ENCODE measurements around the gene FLYWCH1. TPM values are rescaled to one million over a fixed set of nuclear protein-coding genes. Genes with fewer than 3 reads are reported as not detected.

Gene FLYWCH1
- total RNA-seq (2022; extraction: Qiagen RNA extraction; ENCODE audit: low read depth) = 15.9 to 31.8 TPM (median 26.8 TPM) in 5 replicates

GRCh38 chr16:2911638-2912329 lies at the start of gene FLYWCH1:
TSS of gene FLYWCH1 (plus strand) at chr16:2911931. CDS start at chr16:2929686, 17,755 bp downstream.

GRCh38 chr16:2882650-2883457 lies 28.9 kb upstream of the FLYWCH1 start, which contains the start of gene FLYWCH2:
TSS of gene FLYWCH2 (plus strand) at chr16:2883215. CDS start at chr16:2896450, 13,235 bp downstream.

GRCh38 chr16:2963723-2964474 lies 52.2 kb downstream of the FLYWCH1 start, which contains the start of gene KREMEN2:
TSS of gene KREMEN2 (plus strand) at chr16:2964275. CDS start at chr16:2964521, 246 bp downstream.

GRCh38 chr16:2968738-2969544 lies 57.2 kb downstream of the FLYWCH1 start, which contains the start of gene PAQR4:
TSS of gene PAQR4 (plus strand) at chr16:2969348. CDS start at chr16:2969675, 327 bp downstream.

GRCh38 chr16:2980227-2981176 lies 68.8 kb downstream of the FLYWCH1 start, which contains the start of gene PKMYT1:
TSS of gene PKMYT1 (minus strand) at chr16:2980446. CDS start at chr16:2979657, 789 bp downstream.

Other genes with a start within 250 kb of the FLYWCH1 start
- gene KCTD5, start 229.4 kb upstream of the FLYWCH1 start, total RNA-seq (2022; extraction: Qiagen RNA extraction; ENCODE audit: low read depth) = 31.5 to 44.6 TPM (median 42.6 TPM) in 5 replicates
- 1.0 to 2.2 TPM (median 1.8 TPM) in 5 replicates for gene PRSS27, start 191.7 kb upstream of the FLYWCH1 start, total RNA-seq (2022; extraction: Qiagen RNA extraction; ENCODE audit: low read depth)
- 263 to 471 TPM (median 435 TPM) in 5 replicates for gene SRRM2, start 159.3 kb upstream of the FLYWCH1 start, total RNA-seq (2022; extraction: Qiagen RNA extraction; ENCODE audit: low read depth)
- gene ELOB, start 134.7 kb upstream of the FLYWCH1 start, total RNA-seq (2022; extraction: Qiagen RNA extraction; ENCODE audit: low read depth) = 390 to 513 TPM (median 475 TPM) in 5 replicates
- gene PRSS33, start 124.4 kb upstream of the FLYWCH1 start, total RNA-seq (2022; extraction: Qiagen RNA extraction; ENCODE audit: low read depth) = not detected in 5 replicates
- gene PRSS41, start 113.5 kb upstream of the FLYWCH1 start, total RNA-seq (2022; extraction: Qiagen RNA extraction; ENCODE audit: low read depth) = not detected in 5 replicates
- gene PRSS21, start 94.7 kb upstream of the FLYWCH1 start, total RNA-seq (2022; extraction: Qiagen RNA extraction; ENCODE audit: low read depth) = not detected in 5 replicates
- gene ZG16B, start 81.6 kb upstream of the FLYWCH1 start, total RNA-seq (2022; extraction: Qiagen RNA extraction; ENCODE audit: low read depth) = 0.54 to 1.1 TPM (median 1.0 TPM) in 5 replicates
- gene PRSS22, start 53.8 kb upstream of the FLYWCH1 start, total RNA-seq (2022; extraction: Qiagen RNA extraction; ENCODE audit: low read depth) = 1.0 to 2.5 TPM (median 1.6 TPM) in 5 replicates
- 34.4 to 57.2 TPM (median 48.8 TPM) in 5 replicates for gene FLYWCH2, start 28.7 kb upstream of the FLYWCH1 start, total RNA-seq (2022; extraction: Qiagen RNA extraction; ENCODE audit: low read depth)
- 0.85 to 3.2 TPM (median 2.4 TPM) in 5 replicates for gene KREMEN2, start 52.3 kb downstream of the FLYWCH1 start, total RNA-seq (2022; extraction: Qiagen RNA extraction; ENCODE audit: low read depth)
- gene PAQR4, start 57.4 kb downstream of the FLYWCH1 start, total RNA-seq (2022; extraction: Qiagen RNA extraction; ENCODE audit: low read depth) = 25.4 to 46.5 TPM (median 45.2 TPM) in 5 replicates
- gene PKMYT1, start 68.5 kb downstream of the FLYWCH1 start, total RNA-seq (2022; extraction: Qiagen RNA extraction; ENCODE audit: low read depth) = 44.4 to 98.5 TPM (median 91.4 TPM) in 5 replicates
- 0.21 to 0.48 TPM (median 0.38 TPM) in 5 replicates for gene CLDN9, start 101.0 kb downstream of the FLYWCH1 start, total RNA-seq (2022; extraction: Qiagen RNA extraction; ENCODE audit: low read depth)
- 0.20 to 0.56 TPM (median 0.41 TPM) in 4 of 5 replicates, not detected in the other for gene CLDN6, start 106.3 kb downstream of the FLYWCH1 start, total RNA-seq (2022; extraction: Qiagen RNA extraction; ENCODE audit: low read depth)
- gene TNFRSF12A, start 108.4 kb downstream of the FLYWCH1 start, total RNA-seq (2022; extraction: Qiagen RNA extraction; ENCODE audit: low read depth) = 357 to 594 TPM (median 560 TPM) in 5 replicates
- gene HCFC1R1, start 112.0 kb downstream of the FLYWCH1 start, total RNA-seq (2022; extraction: Qiagen RNA extraction; ENCODE audit: low read depth) = 176 to 257 TPM (median 227 TPM) in 5 replicates
- gene THOC6, start 112.1 kb downstream of the FLYWCH1 start, total RNA-seq (2022; extraction: Qiagen RNA extraction; ENCODE audit: low read depth) = 16.8 to 38.9 TPM (median 34.3 TPM) in 5 replicates
- not detected in 5 replicates for gene BICDL2, start 125.0 kb downstream of the FLYWCH1 start, total RNA-seq (2022; extraction: Qiagen RNA extraction; ENCODE audit: low read depth)
- 0.79 to 0.99 TPM (median 0.86 TPM) in 5 replicates for gene MMP25, start 134.6 kb downstream of the FLYWCH1 start, total RNA-seq (2022; extraction: Qiagen RNA extraction; ENCODE audit: low read depth)
- gene IL32, start 153.7 kb downstream of the FLYWCH1 start, total RNA-seq (2022; extraction: Qiagen RNA extraction; ENCODE audit: low read depth) = 17.7 to 35.2 TPM (median 24.4 TPM) in 5 replicates
- gene ZSCAN10, start 187.4 kb downstream of the FLYWCH1 start, total RNA-seq (2022; extraction: Qiagen RNA extraction; ENCODE audit: low read depth) = not detected in 5 replicates
- 8.6 to 16.6 TPM (median 14.1 TPM) in 5 replicates for gene ZNF205, start 200.7 kb downstream of the FLYWCH1 start, total RNA-seq (2022; extraction: Qiagen RNA extraction; ENCODE audit: low read depth)
- 5.6 to 15.1 TPM (median 12.6 TPM) in 5 replicates for gene ZNF213, start 223.1 kb downstream of the FLYWCH1 start, total RNA-seq (2022; extraction: Qiagen RNA extraction; ENCODE audit: low read depth)

Data from A549 treated with ZK216348 at 1 μM for 4 hours (cell line).